Measurements from ENCODE around the gene EHBP1L1.
"Not testable (repeated sequence)": the region's sequence is repeated elsewhere in the genome, so short reads cannot be mapped to it uniquely, and the experiment has no call there.

Gene EHBP1L1

GRCh38 chr11:65637032-65637557 is 61.2 kb downstream of the EHBP1L1 start:
- no peak for DNase-seq

DNA sequence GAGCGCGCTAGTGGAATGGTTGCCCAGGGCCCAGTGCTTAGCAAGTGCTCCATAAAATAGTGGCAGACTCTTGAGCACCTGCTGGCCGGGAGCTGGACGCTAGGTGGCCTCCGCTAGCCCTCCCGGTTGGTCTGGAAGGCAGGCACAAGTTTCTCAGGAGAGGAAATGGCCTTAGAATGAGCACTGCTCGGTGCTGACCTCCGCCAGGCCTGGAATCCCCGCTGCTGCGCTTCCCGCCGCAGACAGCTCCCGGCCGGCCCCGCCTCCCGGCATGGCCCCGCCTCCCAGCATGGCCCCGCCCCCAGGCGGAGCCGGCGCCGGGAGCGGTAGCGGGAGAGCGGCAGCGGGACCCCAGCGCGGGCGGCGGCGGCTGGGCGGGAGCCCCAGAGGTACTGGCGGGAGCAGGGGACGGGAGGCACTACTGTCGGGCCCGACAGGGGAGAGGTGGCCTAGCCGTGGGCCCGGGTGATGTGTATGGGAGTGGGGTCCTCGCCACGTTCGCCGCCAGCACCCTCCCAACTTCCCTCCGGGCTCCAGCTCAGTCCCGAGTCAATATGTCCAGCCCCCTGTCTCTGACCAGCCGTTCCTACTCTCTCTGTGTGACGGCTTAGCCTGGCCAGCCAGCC is 62.1 kb downstream of the EHBP1L1 start, which contains the start of gene SIPA1:
Gene SIPA1, plus strand, starts transcription at position 308 of the 626 bp plus-strand sequence. CDS start 2,821 bp downstream, outside the sequence.
- peak in 1 of 2 experiments; percentile 12 for DNase-seq

GRCh38 chr11:65639228-65639597 is 63.4 kb downstream of the EHBP1L1 start:
- DNase-seq = not testable (repeated sequence)

DNA sequence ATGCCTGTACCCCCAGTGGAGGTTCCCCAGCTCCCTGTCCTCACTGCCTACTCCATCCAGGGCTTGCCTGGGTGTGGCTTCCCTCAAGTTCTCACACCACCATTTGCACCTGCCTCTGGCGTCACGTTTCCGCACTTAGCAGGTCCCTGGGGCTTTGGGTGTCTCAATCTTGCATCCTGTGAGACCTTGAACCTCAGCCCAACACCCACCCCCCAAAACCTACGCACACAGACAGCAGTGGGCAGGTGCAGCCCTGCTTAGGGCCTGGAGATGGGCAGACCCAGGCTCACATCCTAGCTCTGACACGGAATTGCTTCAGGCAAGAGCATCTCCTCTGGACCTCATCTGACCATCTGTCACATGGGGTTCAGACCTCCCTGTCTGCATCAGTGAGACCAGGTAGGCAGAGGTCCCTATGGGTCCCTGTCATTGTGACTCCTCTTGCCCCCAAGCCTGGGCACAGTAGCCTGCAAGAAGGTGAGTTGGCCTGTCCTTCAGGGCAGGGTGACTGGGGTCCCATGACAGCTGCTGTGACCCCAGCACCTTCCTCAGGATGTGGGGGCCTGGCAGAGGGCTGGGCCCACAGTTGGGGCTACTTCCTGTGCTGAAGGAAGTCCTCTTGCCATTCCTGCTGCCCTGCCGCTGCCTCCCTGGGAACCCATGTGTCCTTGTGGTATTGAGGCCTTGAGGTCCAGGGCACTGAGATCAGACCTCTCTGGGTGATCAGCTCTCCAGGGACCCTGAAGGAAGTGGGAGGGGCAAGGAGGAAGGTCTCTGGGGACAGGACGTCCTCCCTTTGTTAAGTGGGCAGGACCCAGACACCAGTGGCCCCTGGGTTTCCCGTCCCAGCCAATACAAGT is 64.0 kb downstream of the EHBP1L1 start:
- no peak for DNase-seq

DNA sequence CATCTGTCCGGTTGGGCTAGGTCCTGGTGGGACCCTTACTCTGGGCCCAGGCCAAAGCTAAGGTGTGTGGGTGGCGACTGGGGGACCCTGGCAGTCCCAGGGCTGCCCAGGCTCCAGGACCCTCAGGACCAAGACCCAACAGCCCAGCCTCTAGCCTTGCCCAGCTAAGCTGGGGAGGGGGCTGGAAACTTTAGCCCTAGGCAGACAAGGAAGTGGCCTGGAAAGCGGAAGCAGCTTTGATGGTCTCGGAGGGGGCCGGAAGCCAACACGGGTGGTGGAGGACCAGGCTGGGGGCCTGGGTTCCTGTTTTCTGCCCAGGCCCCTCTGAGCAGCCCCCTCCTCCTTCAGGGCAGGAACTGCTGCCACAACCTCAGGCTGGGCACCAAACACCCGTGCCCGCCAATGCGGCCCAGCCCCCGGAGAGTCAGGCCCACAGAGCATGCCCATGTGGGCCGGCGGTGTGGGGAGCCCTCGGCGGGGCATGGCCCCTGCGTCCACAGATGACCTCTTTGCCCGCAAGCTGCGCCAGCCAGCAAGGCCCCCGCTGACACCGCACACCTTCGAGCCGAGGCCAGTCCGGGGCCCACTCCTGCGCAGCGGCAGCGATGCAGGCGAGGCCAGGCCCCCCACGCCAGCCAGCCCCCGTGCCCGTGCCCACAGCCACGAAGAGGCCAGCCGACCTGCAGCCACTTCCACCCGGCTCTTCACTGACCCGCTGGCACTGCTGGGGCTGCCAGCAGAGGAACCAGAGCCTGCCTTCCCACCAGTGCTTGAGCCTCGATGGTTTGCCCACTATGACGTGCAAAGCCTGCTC is 64.8 kb downstream of the EHBP1L1 start:
- no peak for DNase-seq

- no peak for DNase-seq
Observed at GRCh38 chr11:65641297-65642013, 65.6 kb downstream of the EHBP1L1 start.
